NCI-H2029 (cell line): Measurements from ENCODE around the gene CFAP52.
"Not testable (repeated sequence)": the region's sequence is repeated elsewhere in the genome, so short reads cannot be mapped to it uniquely, and the experiment has no call there.

Experiments
- DNase-seq: peaks from one replicate; lab custom pipeline; 2025; lab: John Stamatoyannopoulos, UW

Gene CFAP52

DNA sequence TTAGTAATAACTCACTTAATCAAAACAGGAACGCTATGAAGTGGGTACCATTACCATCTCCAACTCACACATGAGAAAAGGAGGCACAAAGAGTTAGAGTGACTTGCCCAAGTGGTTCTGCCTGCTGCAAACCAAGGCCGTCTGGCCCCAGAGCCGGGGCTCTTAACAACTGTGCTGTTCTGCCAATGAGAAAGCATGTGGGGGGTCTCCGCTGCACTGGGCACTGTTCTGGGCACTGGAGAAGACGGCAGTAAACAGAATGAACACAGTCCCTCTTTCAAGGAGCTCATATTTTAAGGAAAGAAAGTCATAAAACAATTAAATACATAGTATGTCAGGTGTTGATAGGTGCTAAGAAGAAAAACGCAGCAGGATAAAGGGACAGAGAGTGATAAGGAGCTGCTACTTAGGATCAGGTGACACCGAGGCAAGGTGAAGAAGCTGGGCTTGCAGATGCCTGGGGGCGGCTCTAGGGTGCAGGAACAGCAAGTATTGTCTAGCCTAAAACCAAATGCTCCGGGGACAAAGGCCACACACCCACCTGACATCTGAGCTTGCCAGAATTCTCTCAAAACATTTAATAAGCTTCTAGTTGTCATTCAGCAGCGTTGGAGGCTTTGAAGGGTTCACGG is 7.4 kb upstream of the CFAP52 start:
- DNase-seq = no peak

DNA sequence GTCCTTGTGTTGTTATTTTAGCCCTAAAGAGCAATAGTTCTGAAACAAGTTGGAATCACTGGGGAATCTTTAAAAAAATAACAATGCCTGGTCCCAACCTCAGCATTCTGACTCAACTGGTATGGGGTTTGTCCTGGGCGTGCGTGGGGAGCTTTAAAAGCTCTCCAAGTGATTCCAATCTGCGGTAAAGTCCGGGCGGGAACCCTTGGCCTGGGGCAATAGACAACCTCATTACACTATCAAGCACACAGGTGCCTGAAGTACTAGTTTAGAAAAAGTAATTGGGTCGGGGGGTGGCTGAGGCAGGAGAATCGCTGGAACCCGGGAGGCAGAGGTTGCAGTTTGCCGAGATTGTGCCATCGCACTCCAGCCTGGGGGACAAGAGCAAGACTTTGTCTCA is 5.2 kb upstream of the CFAP52 start:
- no peak for DNase-seq

GRCh38 chr17:9575381-9576101 is 901 bp upstream of the CFAP52 start, which contains the start of gene STX8:
TSS of gene STX8 (minus strand) at chr17:9575820. CDS start at chr17:9575808, 12 bp downstream.
- no peak for DNase-seq

- no peak for DNase-seq
Observed at GRCh38 chr17:9577373-9577709, 899 bp downstream of the CFAP52 start.

DNA sequence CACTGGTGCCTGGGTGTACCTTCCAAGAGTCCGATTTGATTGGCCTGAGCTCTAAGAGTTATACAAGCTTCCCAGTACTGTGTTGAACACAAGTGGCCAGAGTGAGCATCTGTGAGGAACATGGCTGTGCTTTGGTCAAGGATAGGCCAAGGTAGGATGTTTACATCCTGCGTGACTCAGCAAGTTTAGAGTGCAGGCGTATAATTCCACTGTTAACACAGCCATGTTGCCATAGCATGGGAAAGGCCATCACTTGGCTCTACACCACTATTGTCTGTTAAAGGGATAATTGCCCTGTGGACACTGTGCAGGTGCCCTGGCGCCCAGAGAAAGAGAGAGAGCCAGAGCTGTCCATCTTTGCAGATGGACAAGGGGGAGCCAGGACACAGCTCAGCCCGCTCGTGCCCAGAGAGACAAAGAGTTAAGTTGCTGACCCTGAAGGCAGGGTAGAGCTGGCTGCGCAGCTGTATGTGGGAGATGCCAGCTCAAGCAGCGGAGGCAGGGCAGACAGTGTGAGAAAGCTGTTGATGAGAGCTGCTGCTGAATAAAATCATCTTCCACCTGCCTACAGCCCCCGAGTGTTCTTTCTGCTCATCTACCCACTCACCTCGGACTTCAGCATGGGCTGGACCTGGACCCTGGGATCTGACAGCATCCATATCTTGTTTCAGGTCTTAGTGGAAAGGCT is 11.7 kb downstream of the CFAP52 start:
- no peak for DNase-seq

DNA sequence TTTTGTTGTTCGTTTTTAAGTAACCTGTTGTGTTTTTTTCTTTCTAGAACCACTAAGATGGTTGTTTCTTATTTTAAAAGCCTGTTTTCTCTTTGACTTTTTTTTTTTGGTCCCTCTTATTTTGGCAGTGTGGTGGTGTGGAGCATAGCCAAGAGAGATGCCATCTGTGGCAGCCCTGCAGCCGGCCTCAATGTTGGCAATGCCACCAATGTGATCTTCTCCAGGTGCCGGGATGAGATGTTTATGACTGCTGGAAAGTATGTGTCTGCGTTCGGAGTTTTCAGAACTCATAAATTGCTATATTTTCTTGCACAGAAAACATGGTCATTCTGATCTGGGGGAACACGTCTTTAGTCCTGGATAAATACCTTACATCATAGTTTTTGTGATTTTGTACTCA is 17.6 kb downstream of the CFAP52 start:
- no peak for DNase-seq

- not testable (repeated sequence) for DNase-seq
Observed at GRCh38 chr17:9597638-9598037, 21.2 kb downstream of the CFAP52 start.

DNA sequence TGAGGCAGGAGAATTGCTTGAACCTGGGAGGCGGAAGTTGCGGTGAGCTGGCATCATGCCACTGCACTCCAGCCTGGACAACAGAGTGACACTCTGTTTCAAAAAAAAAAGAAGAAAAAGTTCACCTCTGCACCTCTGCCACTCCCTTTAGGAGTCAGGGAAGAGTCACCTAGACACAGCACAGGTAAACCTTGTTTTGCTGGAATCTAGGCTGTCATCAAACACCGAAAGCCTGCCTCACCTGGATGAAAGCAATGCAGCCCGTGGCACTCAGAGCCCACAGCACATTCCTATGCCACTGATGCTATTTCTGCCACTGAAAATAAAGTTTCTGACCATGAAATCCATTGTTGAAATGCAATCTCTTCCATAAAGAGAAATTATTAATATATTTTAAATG is 22.2 kb downstream of the CFAP52 start:
- DNase-seq = no peak

DNA sequence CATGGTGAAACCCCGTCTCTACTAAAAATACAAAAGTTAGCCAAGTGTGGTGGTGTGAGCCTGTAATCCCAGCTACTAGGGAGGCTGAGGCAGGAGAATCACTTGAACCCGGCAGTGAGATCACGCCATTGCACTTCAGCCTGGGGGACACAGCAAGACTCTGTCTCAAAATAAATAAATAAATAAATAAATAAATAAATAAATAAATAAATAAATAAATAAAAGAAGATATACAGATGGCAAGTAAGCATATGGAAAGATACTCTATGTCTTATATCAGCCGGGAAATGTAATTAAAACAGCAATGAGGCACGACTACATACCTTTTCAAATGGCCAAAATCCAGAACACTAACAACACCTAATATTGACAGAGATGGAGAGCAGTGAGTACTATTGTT is 28.1 kb downstream of the CFAP52 start:
- not testable (repeated sequence) for DNase-seq

DNA sequence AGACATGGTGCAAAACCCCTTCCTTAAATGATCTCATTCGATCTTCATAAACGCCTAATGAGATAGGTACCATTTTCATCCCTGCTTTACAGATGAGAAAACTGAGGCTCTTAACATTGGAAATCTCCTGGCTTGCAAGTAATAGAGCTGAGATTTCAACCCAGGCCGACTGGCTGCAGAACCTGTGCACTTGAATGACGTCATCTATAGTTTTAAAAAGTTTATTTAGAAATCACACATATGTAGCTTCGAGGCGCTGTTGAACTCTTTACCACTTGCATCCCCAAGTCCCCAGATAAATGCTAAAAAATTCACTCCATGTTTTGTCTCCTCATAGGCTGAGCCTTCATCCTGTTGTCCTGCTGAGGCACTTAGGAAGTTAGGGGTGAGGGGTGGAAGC is 30.0 kb downstream of the CFAP52 start:
- DNase-seq = no peak

- DNase-seq = not testable (repeated sequence)
Observed at GRCh38 chr17:9607058-9607457, 30.6 kb downstream of the CFAP52 start.

- DNase-seq = no peak
Observed at GRCh38 chr17:9611557-9611956, 35.1 kb downstream of the CFAP52 start.

DNA sequence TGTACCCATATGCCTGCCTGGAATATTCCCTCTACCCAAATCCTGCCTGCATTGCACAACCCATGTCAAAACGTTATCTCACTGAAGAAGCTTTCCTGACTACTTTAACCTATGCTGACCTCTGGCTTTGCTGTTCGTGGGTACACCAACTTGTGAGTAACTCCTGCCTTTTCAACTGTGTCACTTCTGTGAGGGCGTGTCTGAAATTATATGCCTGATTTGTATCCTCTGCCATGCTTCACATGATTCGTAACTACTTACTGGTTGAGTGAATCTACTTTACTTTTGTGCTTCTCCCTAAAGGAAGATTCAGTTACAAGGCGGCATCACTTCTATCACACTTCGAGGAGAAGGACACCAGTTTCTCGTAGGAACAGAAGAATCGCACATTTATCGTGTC is 35.6 kb downstream of the CFAP52 start:
- no peak for DNase-seq

GRCh38 chr17:9615486-9615885 is 39.0 kb downstream of the CFAP52 start:
- DNase-seq = no peak

GRCh38 chr17:9622961-9623360 is 46.5 kb downstream of the CFAP52 start:
- DNase-seq = no peak

DNA sequence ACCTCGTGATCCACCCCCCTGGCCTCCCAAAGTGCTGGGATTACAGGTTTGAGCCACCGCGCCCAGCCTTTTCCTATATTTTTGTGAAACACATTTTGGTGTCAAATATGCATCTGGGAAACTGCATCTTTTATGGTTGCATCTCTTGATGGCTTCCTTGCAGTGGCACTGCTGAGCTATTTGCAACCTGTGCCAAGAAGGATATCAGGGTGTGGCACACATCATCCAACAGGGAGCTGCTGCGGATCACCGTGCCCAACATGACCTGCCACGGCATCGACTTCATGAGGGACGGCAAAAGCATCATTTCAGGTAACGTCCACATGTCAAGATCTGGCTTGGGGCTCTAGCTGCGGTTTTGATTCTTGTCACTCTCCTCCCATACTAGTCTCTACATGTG is 52.1 kb downstream of the CFAP52 start:
- no peak for DNase-seq

DNA sequence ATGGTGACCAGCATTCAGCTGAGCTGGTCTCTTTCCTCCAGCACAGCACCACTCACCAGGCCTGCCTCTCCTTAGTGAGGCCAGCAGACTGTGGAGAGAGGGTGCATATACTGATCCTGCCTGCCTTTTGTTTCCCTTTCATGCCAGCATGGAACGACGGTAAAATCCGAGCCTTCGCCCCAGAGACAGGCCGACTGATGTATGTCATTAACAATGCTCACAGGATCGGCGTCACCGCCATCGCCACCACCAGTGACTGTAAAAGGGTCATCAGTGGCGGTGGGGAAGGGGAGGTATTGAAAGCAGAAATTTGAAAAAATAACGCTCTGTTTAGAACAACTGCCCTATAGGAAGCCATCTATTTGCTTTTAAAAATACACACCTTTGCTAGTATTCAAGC is 56.3 kb downstream of the CFAP52 start:
- DNase-seq = no peak

- no peak for DNase-seq
Observed at GRCh38 chr17:9635340-9635739, 58.9 kb downstream of the CFAP52 start.

DNA sequence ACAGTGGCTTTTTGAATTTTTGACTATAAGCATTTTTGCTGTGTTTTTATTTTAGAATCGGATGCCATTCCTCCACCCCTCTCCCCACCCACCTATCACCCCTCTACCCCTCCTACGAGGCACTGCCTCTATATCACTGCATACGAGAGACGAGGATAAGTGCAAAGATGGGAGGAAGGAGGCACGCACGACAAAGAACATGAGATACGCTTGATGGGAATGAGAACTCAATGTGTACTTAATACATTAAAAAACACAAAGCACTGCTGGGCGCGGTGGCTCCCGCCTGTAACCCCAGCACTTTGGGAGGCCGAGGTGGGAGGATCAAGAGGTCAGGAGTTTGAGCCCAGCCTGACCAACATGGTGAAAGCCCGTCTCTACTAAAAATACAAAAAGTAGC is 60.1 kb downstream of the CFAP52 start:
- DNase-seq = no peak

DNA sequence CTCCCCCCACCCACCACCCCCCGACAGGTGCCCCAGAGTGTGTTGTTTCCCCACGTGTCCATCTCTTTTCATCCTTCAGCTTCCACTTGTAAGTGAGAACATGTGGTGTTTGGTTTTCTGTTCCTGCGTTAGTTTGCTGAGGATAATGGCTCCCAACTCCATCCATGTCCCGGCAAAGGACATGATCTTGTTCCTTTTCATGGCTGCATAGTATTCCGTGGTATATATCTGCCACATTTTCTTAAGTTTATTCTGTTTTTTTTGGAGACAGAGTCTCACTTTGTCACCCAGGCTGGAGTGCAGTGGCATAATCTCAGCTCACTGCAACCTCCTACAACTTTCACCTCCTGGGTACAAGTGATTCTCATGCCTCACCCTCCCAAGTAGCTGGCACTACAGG is 63.9 kb downstream of the CFAP52 start:
- DNase-seq = not testable (repeated sequence)

DNA sequence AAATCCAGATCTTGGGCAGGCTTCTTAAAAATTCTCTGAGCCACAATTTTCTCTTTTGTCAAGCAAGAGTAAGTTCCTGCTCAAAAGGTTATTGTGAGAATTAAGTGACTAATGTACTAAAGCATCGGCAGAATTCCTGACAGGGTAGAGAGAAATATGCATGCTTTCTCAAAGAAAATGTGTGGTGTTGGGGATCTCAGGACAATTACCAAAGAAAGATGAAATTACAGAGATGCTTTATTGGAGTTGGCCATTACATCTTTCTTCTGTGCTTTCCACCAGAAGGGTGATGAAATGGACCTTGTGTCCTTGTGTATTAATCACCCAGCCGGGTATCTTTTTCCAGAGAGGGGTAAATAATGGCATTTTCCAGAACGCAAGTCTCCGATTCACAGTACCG is 67.2 kb downstream of the CFAP52 start:
- DNase-seq = no peak

DNA sequence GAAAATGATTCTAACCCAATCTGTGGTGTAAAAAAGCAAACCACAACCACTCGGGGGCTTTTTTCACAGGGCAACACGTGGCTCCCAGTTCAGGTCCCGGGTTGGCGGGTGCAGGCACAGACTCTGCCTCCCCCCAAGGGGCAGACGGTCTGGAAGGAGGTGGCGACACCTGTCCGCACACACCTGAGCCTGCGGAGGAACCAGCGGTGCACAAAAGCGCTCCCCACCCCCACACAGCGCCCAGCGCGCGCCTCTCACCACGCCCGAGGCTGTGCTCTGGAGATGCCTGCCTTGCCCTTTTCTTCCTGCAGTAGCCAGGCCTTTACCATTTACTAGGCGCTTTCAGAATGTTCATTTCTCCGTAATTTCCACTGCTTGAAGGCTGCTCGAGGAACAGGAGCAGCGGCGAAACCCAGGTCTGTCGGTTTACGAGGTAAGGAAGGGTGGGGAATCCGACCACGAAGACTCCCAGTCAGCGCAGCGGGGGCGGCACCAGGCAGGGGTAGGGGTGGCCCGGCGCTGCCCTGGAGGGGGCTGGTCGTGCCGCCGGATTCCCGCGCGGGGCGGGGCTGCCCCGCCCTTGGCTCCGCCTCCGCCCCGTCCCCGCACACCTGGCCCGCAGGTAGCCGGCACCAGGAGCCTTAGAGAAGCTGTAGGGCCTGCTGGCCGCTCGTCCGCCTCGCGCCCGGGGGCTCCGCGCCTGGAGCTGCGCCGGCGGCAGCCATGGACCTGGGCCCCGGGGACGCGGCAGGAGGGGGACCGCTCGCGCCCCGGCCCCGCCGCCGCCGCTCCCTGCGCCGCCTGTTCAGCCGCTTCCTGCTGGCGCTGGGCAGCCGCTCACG is 68.7 kb downstream of the CFAP52 start, which contains the start of gene USP43:
TSS of gene USP43 (plus strand) at position 608 of the 842 bp plus-strand sequence. CDS start at position 724, 116 bp downstream.
- DNase-seq = peak; percentile 19
